Gastrocnemius medialis (tissue), 4 donors: Measurements from ENCODE around the gene PDE9A.

Experiments
- POLR2A ChIP-seq, 2 donors: fragments of 450-650 bp; IDR thresholded peaks; one replicate each; pipeline ENCODE4 v1.6.1; 2017; ENCODE audit warnings: antibody characterized with exemption in 2 of 2, mild to moderate bottlenecking in 2 of 2, moderate library complexity in 2 of 2
- TF ChIP-seq, protein P1 (sequence below), 5 experiments: fragments of 450-650 bp in 3 of 5; fragments of 200-600 bp in 2 of 5; sonication (generic) in 2 of 5; IDR thresholded peaks in 4 of 5; conservative IDR thresholded peaks in 1 of 5; 1 replicate in 4 of 5; 2 replicates in 1 of 5; pipeline ENCODE4 v1.5.1; 2016 to 2019; ENCODE audit warnings: antibody characterized with exemption in 5 of 5, mild to moderate bottlenecking in 3 of 5, moderate library complexity in 3 of 5

- TF ChIP-seq, protein P1, sequence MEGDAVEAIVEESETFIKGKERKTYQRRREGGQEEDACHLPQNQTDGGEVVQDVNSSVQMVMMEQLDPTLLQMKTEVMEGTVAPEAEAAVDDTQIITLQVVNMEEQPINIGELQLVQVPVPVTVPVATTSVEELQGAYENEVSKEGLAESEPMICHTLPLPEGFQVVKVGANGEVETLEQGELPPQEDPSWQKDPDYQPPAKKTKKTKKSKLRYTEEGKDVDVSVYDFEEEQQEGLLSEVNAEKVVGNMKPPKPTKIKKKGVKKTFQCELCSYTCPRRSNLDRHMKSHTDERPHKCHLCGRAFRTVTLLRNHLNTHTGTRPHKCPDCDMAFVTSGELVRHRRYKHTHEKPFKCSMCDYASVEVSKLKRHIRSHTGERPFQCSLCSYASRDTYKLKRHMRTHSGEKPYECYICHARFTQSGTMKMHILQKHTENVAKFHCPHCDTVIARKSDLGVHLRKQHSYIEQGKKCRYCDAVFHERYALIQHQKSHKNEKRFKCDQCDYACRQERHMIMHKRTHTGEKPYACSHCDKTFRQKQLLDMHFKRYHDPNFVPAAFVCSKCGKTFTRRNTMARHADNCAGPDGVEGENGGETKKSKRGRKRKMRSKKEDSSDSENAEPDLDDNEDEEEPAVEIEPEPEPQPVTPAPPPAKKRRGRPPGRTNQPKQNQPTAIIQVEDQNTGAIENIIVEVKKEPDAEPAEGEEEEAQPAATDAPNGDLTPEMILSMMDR (IDR thresholded peaks at IDR 0.05 in 4 of 5, conservative IDR thresholded peaks at IDR 0.05 in 1 of 5), result no peak
- no peak for TF ChIP-seq POLR2A (IDR thresholded peaks at IDR 0.05)
Measured at GRCh38 chr21:42751866-42752265, 98.4 kb downstream of the PDE9A start.
